SK-N-SH treated with all-trans-retinoic acid at 6 μM for 48 hours (cell line): Measurements from ENCODE around the gene NEURL1B.

Experiments used
- TCF4 ChIP-seq: fragments of 250-450 bp; sonication (Bioruptor Pico); IDR thresholded peaks from 2 replicates; pipeline ENCODE4 v1.8.0; 2021; ENCODE audit warnings: mild to moderate bottlenecking, moderate library complexity, borderline replicate concordance
- ZC3H10 ChIP-seq: fragments of 250-450 bp; sonication (Bioruptor Pico); IDR thresholded peaks from 2 replicates; pipeline ENCODE4 v1.5.1; 2021; ENCODE audit warnings: mild to moderate bottlenecking, moderate library complexity
- TF ChIP-seq, protein P1 (sequence below): fragments of 250-450 bp; sonication (Bioruptor Pico); IDR thresholded peaks from 2 replicates; pipeline ENCODE4 v1.8.0; 2021; ENCODE audit warnings: low read depth, mild to moderate bottlenecking, moderate library complexity, borderline replicate concordance
- TF ChIP-seq, protein P2 (sequence below): fragments of 250-450 bp; sonication (Bioruptor Pico); IDR thresholded peaks from 2 replicates; pipeline ENCODE4 v1.5.1; 2021; ENCODE audit warnings: mild to moderate bottlenecking, moderate library complexity
- TF ChIP-seq, protein P3 (sequence below): fragments of 250-450 bp; sonication (Bioruptor Pico); IDR thresholded peaks from 2 replicates; pipeline ENCODE4 v1.8.0; 2020; ENCODE audit warnings: mild to moderate bottlenecking, moderate library complexity, borderline replicate concordance

DNA sequence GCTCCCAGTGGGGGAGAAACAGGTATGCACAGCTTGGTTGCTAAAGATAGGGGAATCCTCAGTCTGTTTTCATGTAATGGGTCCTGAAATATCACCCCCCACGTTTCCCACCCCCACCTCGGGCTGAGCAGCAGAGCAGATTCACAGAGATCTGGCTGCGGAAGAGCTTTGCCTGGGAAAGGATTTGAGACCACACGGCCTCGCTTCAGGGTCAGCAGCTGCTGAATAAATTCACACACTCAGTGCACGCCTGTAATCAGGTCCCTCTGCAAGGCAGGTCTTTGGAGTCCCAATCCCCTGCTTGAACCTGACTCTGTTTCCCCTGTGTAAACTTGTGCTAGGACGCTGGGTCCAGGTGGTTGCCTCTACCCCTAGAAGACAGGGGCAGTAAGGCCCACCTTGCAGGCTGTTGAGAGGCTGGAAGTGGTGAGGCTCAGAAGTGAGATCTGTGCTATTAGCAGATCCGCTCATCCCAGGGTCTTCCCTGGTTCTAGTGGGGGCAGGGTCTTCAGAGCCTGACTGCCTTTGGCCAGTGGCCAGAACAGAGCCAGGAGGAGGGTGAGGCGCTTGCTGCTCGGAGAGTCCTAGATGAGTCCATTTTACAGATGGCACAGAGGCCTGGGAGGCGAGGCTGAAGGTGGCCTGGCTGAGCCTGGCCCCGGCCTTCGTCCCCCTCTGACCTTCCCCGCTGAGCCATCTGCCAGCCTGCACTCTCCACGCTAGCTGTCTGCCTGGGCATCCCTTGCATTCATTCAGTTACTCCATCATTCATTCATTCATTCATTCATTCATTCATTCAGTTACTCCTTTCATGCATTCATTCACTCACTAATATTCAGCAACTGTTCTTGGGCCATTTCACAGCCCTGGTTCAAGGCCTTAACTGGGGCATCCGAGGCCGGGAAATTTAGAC is 16.7 kb upstream of the NEURL1B start:
- TF ChIP-seq, protein P1, sequence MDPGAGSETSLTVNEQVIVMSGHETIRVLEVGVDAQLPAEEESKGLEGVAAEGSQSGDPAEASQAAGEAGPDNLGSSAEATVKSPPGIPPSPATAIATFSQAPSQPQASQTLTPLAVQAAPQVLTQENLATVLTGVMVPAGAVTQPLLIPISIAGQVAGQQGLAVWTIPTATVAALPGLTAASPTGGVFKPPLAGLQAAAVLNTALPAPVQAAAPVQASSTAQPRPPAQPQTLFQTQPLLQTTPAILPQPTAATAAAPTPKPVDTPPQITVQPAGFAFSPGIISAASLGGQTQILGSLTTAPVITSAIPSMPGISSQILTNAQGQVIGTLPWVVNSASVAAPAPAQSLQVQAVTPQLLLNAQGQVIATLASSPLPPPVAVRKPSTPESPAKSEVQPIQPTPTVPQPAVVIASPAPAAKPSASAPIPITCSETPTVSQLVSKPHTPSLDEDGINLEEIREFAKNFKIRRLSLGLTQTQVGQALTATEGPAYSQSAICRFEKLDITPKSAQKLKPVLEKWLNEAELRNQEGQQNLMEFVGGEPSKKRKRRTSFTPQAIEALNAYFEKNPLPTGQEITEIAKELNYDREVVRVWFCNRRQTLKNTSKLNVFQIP (CRISPR knock-in tag) = no peak
- TF ChIP-seq, protein P2, sequence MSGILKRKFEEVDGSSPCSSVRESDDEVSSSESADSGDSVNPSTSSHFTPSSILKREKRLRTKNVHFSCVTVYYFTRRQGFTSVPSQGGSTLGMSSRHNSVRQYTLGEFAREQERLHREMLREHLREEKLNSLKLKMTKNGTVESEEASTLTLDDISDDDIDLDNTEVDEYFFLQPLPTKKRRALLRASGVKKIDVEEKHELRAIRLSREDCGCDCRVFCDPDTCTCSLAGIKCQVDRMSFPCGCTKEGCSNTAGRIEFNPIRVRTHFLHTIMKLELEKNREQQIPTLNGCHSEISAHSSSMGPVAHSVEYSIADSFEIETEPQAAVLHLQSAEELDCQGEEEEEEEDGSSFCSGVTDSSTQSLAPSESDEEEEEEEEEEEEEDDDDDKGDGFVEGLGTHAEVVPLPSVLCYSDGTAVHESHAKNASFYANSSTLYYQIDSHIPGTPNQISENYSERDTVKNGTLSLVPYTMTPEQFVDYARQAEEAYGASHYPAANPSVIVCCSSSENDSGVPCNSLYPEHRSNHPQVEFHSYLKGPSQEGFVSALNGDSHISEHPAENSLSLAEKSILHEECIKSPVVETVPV (CRISPR knock-in tag) = no peak
- TF ChIP-seq, protein P3, sequence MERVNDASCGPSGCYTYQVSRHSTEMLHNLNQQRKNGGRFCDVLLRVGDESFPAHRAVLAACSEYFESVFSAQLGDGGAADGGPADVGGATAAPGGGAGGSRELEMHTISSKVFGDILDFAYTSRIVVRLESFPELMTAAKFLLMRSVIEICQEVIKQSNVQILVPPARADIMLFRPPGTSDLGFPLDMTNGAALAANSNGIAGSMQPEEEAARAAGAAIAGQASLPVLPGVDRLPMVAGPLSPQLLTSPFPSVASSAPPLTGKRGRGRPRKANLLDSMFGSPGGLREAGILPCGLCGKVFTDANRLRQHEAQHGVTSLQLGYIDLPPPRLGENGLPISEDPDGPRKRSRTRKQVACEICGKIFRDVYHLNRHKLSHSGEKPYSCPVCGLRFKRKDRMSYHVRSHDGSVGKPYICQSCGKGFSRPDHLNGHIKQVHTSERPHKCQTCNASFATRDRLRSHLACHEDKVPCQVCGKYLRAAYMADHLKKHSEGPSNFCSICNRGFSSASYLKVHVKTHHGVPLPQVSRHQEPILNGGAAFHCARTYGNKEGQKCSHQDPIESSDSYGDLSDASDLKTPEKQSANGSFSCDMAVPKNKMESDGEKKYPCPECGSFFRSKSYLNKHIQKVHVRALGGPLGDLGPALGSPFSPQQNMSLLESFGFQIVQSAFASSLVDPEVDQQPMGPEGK (CRISPR knock-in tag) = no peak
- TF ChIP-seq TCF4 (CRISPR knock-in tag) = no peak
- no peak for TF ChIP-seq ZC3H10 (CRISPR knock-in tag)
